DOHH2 (cell line): Measurements from ENCODE around the gene PLA2G4F.

Experiments
- EZH2phosphoT487 ChIP-seq: fragments of 200-600 bp; sonication (generic); IDR thresholded peaks from 2 replicates; pipeline ENCODE4 v1.6.1; 2017; ENCODE audit warnings: borderline replicate concordance, mild to moderate bottlenecking, antibody characterized with exemption, low read length, moderate library complexity, mixed read lengths
- TF ChIP-seq, protein P1 (sequence below): fragments of 200-600 bp; sonication (generic); IDR thresholded peaks from one replicate; pipeline ENCODE4 v1.5.1; 2014; ENCODE audit warnings: antibody characterized with exemption, mild to moderate bottlenecking, low read depth, low read length; ENCODE audit not compliant: poor library complexity, severe bottlenecking

DNA sequence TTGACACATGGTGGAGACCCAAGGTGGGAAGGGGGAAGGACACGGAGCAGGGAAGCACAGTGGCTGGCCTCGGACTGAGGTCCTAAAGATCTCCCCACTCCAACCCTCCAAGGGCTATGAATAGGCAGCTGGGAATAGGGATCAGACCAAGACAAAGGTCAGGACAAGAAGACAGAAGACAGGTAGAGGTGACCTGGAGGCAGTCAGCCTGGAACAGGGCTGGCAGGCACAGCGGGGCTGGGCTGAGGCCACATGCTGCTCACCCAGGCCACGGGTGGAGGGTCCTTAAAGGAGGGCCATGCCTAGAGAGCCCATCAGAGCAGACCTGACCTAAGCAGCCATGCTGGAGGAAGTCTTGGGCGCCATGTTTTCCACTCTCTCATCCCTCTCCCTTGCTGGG is 59.4 kb downstream of the PLA2G4F start:
- TF ChIP-seq, protein P1, sequence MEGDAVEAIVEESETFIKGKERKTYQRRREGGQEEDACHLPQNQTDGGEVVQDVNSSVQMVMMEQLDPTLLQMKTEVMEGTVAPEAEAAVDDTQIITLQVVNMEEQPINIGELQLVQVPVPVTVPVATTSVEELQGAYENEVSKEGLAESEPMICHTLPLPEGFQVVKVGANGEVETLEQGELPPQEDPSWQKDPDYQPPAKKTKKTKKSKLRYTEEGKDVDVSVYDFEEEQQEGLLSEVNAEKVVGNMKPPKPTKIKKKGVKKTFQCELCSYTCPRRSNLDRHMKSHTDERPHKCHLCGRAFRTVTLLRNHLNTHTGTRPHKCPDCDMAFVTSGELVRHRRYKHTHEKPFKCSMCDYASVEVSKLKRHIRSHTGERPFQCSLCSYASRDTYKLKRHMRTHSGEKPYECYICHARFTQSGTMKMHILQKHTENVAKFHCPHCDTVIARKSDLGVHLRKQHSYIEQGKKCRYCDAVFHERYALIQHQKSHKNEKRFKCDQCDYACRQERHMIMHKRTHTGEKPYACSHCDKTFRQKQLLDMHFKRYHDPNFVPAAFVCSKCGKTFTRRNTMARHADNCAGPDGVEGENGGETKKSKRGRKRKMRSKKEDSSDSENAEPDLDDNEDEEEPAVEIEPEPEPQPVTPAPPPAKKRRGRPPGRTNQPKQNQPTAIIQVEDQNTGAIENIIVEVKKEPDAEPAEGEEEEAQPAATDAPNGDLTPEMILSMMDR = no peak
- TF ChIP-seq EZH2phosphoT487 = no peak
